Ureter (tissue), 1 donor: ENCODE results near the gene SDF2L1. TPM values are rescaled to one million over a fixed set of nuclear protein-coding genes. Genes with fewer than 3 reads are reported as not detected.
"Not testable (repeated sequence)": the region's sequence is repeated elsewhere in the genome, so short reads cannot be mapped to it uniquely, and the experiment has no call there.

Experiments
- DNase-seq: peaks from one replicate; pipeline ENCODE4 v3.0.0-alpha.2; 2020; ENCODE audit warnings: low spot score
- total RNA-seq: library from RNA; stranded (reverse); gene quantifications from one replicate; pipeline ENCODE4 v1.2.4, GENCODE V29; 2023
- donor health status: DM: yes; HTN: yes; CAD: no.

The SDF2L1 gene
- total RNA-seq, 1 donor from 2014 or later, result 28.1 TPM

GRCh38 chr22:21661991-21662390 lies 19.9 kb downstream of the SDF2L1 start:
- DNase-seq, result no peak

GRCh38 chr22:21663738-21664137 lies 21.6 kb downstream of the SDF2L1 start:
- DNase-seq, result no peak

GRCh38 chr22:21665047-21665851 lies 23.1 kb downstream of the SDF2L1 start:
- no peak for DNase-seq

- DNase-seq, result no peak
Observed at GRCh38 chr22:21666786-21667185, 24.7 kb downstream of the SDF2L1 start.

- DNase-seq, result no peak
Observed at GRCh38 chr22:21669026-21669425, 26.9 kb downstream of the SDF2L1 start.

GRCh38 chr22:21672107-21672629 lies 30.1 kb downstream of the SDF2L1 start:
- no peak for DNase-seq

- no peak for DNase-seq
Observed at GRCh38 chr22:21673534-21674321, 31.6 kb downstream of the SDF2L1 start.

- no peak for DNase-seq
Observed at GRCh38 chr22:21674638-21675245, 32.6 kb downstream of the SDF2L1 start.

GRCh38 chr22:21677606-21678443 lies 35.7 kb downstream of the SDF2L1 start:
- DNase-seq, result no peak

GRCh38 chr22:21678842-21679241 lies 36.7 kb downstream of the SDF2L1 start:
- not testable (repeated sequence) for DNase-seq

- DNase-seq, result no peak
Observed at GRCh38 chr22:21679383-21679782, 37.3 kb downstream of the SDF2L1 start.

GRCh38 chr22:21680830-21681565 lies 38.9 kb downstream of the SDF2L1 start:
- no peak for DNase-seq

GRCh38 chr22:21681566-21682370 lies 39.7 kb downstream of the SDF2L1 start:
- DNase-seq, result no peak

GRCh38 chr22:21682385-21683175 lies 40.5 kb downstream of the SDF2L1 start:
- no peak for DNase-seq

- no peak for DNase-seq
Observed at GRCh38 chr22:21683401-21683811, 41.3 kb downstream of the SDF2L1 start.

GRCh38 chr22:21684492-21685163 lies 42.5 kb downstream of the SDF2L1 start:
- no peak for DNase-seq

GRCh38 chr22:21685164-21685513 lies 43.0 kb downstream of the SDF2L1 start:
- DNase-seq, result no peak

GRCh38 chr22:21686193-21686608 lies 44.1 kb downstream of the SDF2L1 start:
- no peak for DNase-seq
